ENCODE data around the gene SP1. TPM values are rescaled to one million over a fixed set of nuclear protein-coding genes. Genes with fewer than 3 reads are reported as not detected.

The SP1 gene
- total RNA-seq, 2 experiments from 2014 or later, result 72.2 to 76.5 TPM

DNA sequence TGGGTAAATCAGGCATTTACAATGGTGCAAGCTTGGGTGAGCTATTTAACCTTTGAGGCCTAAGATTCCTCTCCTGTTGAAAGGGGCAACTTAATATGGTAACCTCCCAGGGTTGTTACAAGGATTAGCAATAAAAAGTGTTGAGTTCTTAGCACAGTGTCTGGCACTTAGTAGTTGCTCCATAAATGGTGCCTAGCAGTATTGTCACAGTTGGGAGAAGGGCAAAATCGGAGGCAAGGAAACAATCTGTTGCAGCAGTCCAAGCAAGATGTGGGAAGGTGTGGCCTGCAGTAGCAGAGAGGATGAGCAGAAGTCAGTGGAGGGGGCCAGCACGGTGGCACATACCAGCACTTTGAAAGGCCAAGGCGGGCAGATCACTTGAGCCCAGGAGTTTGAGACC is 36.5 kb upstream of the SP1 start:
- no peak overlapping the region for H3K27ac Mint-ChIP-seq

DNA sequence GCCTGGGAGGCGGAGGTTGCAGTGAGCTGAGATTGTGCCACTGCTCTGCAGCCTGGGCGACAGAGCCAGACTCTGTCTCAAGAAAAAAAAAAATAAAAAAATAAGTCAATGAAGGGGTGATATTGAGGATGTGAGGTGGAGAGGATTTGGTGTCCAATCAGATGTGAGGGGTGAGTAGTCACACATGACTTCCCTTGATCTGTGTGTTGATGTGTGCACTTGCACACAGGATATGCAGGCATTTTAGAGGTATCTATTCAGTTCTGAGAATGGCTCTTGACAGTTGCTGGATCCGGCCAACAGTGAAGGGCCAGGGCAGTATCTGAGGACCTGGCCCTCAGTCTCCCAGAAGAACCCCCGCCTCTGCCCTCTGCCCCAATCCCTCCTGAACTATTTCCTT is 36.0 kb upstream of the SP1 start:
- no peaks in the 10 kb centered on the region for H3K9me3 Mint-ChIP-seq (ENCODE audit: insufficient read depth)
- H3K36me3 Mint-ChIP-seq (ENCODE audit: low read depth), result no peaks in the 10 kb centered on the region
- POLR2A ChIA-PET, result interaction anchor here (1.0 to 3.3 kb wide), 5 partner anchors 16 to 97 kb away, joined by 3 to 38 read pairs (median 5); partner anchors contain the start of gene AAAS
- peaks cover 17% of the 10 kb centered on the region for H3K4me1 Mint-ChIP-seq (ENCODE audit: low read depth)
- CTCF ChIA-PET, result interaction anchor here (1.1 to 7.1 kb wide), 9 partner anchors 10 to 278 kb away, joined by 3 to 290 read pairs (median 10); partner anchors contain the start of genes AAAS and PFDN5
- peaks cover 12% of the 10 kb centered on the region for H3K27me3 Mint-ChIP-seq (ENCODE audit: low read depth)
- ATAC-seq (no peak), DNase-seq (no peak)
- H3K4me3 Mint-ChIP-seq, result peak overlapping the region; percentile 42
- peak overlapping the region; percentile 65 for H3K27ac Mint-ChIP-seq

More for the DNA sequence above, 36.5 kb upstream of the SP1 start:
- no peaks in the 10 kb centered on the region for H3K9me3 Mint-ChIP-seq (ENCODE audit: insufficient read depth)
- no peaks in the 10 kb centered on the region for H3K36me3 Mint-ChIP-seq (ENCODE audit: low read depth)
- ChIA-PET POLR2A (interaction anchor here (1.6 to 3.3 kb wide), 2 partner anchors 15 to 19 kb away, joined by 5 to 38 read pairs; no protein-coding TSS in a partner anchor), CTCF (interaction anchor here (0.8 to 7.1 kb wide), 6 partner anchors 10 to 277 kb away, joined by 3 to 290 read pairs (median 20); partner anchors contain the start of gene AAAS)
- no peak for DNase-seq
- peaks cover 17% of the 10 kb centered on the region for H3K4me1 Mint-ChIP-seq (ENCODE audit: low read depth)
- H3K4me3 Mint-ChIP-seq, result no peak overlapping the region
- no peak for ATAC-seq
- peaks cover 14% of the 10 kb centered on the region for H3K27me3 Mint-ChIP-seq (ENCODE audit: low read depth)

GRCh38 chr12:53344487-53344823 is 35.5 kb upstream of the SP1 start:
- Mint-ChIP-seq H3K27ac (peak overlapping the region; percentile 65), H3K36me3 (ENCODE audit: low read depth) (no peaks in the 10 kb centered on the region)
- POLR2A ChIA-PET, result interaction anchor here (0.5 to 3.3 kb wide), 8 partner anchors 12 to 96 kb away, joined by 3 to 38 read pairs (median 4); partner anchors contain the start of genes AAAS and SP1

GRCh38 chr12:53344824-53345485 is 35.0 kb upstream of the SP1 start:
- peaks cover 17% of the 10 kb centered on the region for H3K4me1 Mint-ChIP-seq (ENCODE audit: low read depth)
- no peaks in the 10 kb centered on the region for H3K9me3 Mint-ChIP-seq (ENCODE audit: insufficient read depth)
- peak; percentile 78 for DNase-seq
- peak; percentile 85 for ATAC-seq
- H3K27me3 Mint-ChIP-seq (ENCODE audit: low read depth), result peaks cover 9% of the 10 kb centered on the region
- no peaks in the 10 kb centered on the region for H3K36me3 Mint-ChIP-seq (ENCODE audit: low read depth)
- POLR2A ChIA-PET, result interaction anchor here (0.5 to 3.3 kb wide), 11 partner anchors 9 to 243 kb away, joined by 3 to 38 read pairs (median 4); partner anchors contain the start of genes AAAS, SP1 and SP7
- H3K27ac Mint-ChIP-seq, result peak overlapping the region; percentile 91
- H3K4me3 Mint-ChIP-seq, result peak overlapping the region; percentile 92
- CTCF ChIA-PET, result interaction anchor here (0.7 to 7.1 kb wide), 39 partner anchors 9 to 279 kb away, joined by 3 to 290 read pairs (median 5); partner anchors contain the start of genes AAAS, AMHR2, CSAD and ESPL1

More at GRCh38 chr12:53344487-53344823, 35.5 kb upstream of the SP1 start:
- H3K4me3 Mint-ChIP-seq, result peak overlapping the region; percentile 42
- CTCF ChIA-PET, result interaction anchor here (0.7 to 7.1 kb wide), 35 partner anchors 9 to 278 kb away, joined by 3 to 290 read pairs (median 5); partner anchors contain the start of genes AAAS, AMHR2, CSAD and ESPL1
- ATAC-seq (peak; percentile 3), DNase-seq (no peak)
- H3K27me3 Mint-ChIP-seq (ENCODE audit: low read depth), result peaks cover 12% of the 10 kb centered on the region
- H3K4me1 Mint-ChIP-seq (ENCODE audit: low read depth), result peaks cover 17% of the 10 kb centered on the region
- H3K9me3 Mint-ChIP-seq (ENCODE audit: insufficient read depth), result no peaks in the 10 kb centered on the region

DNA sequence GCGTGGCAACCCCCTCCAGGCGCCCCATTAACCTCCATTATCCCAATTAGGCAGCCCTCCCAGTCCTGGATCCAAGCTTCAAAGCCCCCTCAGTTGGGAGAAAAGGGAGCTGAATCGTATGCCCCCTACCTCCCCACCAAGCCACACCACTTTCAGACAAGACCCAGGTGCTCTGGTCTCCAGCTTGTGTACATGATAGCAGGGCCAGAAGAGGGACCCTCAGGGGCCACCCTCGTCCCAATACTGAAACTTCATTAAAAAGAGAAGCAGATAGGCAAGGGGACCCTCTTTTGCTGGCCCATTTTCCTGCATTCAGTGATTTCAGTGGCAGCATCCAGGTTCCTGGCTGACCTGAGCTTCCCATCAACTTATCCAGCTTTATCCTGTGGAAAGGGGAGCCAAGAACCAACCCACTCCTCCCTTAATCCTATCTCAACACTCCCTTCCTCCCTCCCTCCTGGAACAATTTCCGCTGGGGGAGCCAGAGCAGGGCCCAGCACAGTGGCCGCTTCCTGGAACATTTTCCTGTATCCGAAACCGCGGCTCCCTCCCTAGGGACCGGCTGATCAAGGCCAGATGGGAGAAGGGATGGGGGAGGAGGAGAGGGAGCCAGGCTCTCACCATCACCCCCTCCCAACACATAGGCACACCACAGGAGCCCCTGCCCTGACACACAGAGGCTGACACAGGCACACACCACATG is 34.3 kb upstream of the SP1 start:
- Mint-ChIP-seq H3K27me3 (ENCODE audit: low read depth) (peaks cover 7% of the 10 kb centered on the region), H3K36me3 (ENCODE audit: low read depth) (no peaks in the 10 kb centered on the region), H3K9me3 (ENCODE audit: insufficient read depth) (no peaks in the 10 kb centered on the region), H3K4me3 (peak overlapping the region; percentile 92), H3K27ac (no peak overlapping the region), H3K4me1 (ENCODE audit: low read depth) (peaks cover 17% of the 10 kb centered on the region)
- POLR2A ChIA-PET, result interaction anchor here (0.6 to 3.3 kb wide), 9 partner anchors 10 to 243 kb away, joined by 3 to 38 read pairs (median 4); partner anchors contain the start of genes AAAS, SP1 and SP7
- DNase-seq, result no peak
- peak; percentile 9 for ATAC-seq
- CTCF ChIA-PET, result interaction anchor here (0.8 to 7.1 kb wide), 34 partner anchors 8 to 279 kb away, joined by 3 to 290 read pairs (median 5); partner anchors contain the start of genes AAAS, AMHR2, ESPL1 and MYG1

DNA sequence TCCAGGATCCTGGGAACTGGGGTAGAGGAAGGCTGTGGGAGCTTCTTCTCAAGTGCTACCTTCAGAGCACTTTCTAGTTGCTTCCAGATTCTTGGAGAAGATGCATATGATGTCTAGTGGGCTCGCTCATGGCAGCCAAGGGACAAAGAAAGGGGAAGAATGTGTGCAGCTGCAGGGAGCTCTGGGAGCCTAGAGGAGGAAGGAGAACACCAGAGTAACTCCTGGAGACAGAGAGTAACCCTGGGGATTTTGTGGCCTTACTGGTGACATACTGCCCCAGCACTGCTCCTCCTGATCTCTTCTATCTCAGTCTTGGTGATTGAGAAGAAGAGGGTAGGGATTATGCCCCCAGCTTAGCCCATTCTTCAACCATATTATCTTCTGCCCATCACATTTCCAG is 33.5 kb upstream of the SP1 start:
- CTCF ChIA-PET, result interaction anchor here (2.5 to 7.1 kb wide), 4 partner anchors 20 to 186 kb away, joined by 12 to 290 read pairs (median 28); partner anchors contain the start of genes AAAS and NPFF
- Mint-ChIP-seq H3K27ac (no peak overlapping the region), H3K4me3 (no peak overlapping the region)

GRCh38 chr12:53347905-53348304 is 32.1 kb upstream of the SP1 start:
- Mint-ChIP-seq H3K27ac (no peak overlapping the region), H3K27me3 (ENCODE audit: low read depth) (no peaks in the 10 kb centered on the region), H3K36me3 (ENCODE audit: low read depth) (no peaks in the 10 kb centered on the region), H3K4me1 (ENCODE audit: low read depth) (peaks cover 24% of the 10 kb centered on the region), H3K4me3 (no peak overlapping the region), H3K9me3 (ENCODE audit: insufficient read depth) (no peaks in the 10 kb centered on the region)
- ATAC-seq, result no peak
- CTCF ChIA-PET, result interaction anchor here (0.8 to 7.1 kb wide), 4 partner anchors 10 to 73 kb away, joined by 5 to 290 read pairs (median 8); partner anchors contain the start of gene AAAS
- POLR2A ChIA-PET, result interaction anchor here (0.7 to 1.4 kb wide), 2 partner anchors 7 to 26 kb away, joined by 3 read pairs; partner anchors contain the start of gene AAAS
- no peak for DNase-seq

More for the DNA sequence above, 33.5 kb upstream of the SP1 start:
- POLR2A ChIA-PET, result interaction anchor here (1.4 kb wide), 1 partner anchor 11 kb away, joined by 4 read pairs; the partner anchor contains the start of gene SP7
- ATAC-seq (no peak), DNase-seq (no peak)
- Mint-ChIP-seq H3K9me3 (ENCODE audit: insufficient read depth) (no peaks in the 10 kb centered on the region), H3K27me3 (ENCODE audit: low read depth) (peaks cover 3% of the 10 kb centered on the region), H3K4me1 (ENCODE audit: low read depth) (peaks cover 17% of the 10 kb centered on the region), H3K36me3 (ENCODE audit: low read depth) (no peaks in the 10 kb centered on the region)

- DNase-seq, result peak; percentile 92
Measured at GRCh38 chr12:53352331-53353256, 27.4 kb upstream of the SP1 start.

DNA sequence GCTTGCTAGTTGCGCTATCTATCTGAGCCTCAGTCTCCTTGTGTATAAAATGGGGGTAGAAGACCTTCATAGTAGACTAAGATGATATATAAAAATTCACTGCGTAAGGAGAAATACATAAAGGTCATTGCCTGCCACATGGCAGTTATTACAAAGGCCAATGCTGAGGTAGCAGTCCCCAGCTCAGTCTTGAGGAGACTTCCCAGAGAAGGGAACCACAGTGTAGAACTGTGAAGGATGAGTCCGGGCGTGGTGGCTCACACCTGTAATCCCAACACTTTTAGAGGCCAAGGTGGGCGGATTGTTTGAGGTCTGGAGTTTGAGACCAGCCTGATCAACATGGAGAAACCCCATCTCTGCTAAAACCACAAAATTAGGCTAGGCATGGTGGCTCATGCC is 26.7 kb upstream of the SP1 start:
- no peak for ATAC-seq
- Mint-ChIP-seq H3K27ac (no peak overlapping the region), H3K36me3 (ENCODE audit: low read depth) (no peaks in the 10 kb centered on the region), H3K9me3 (ENCODE audit: insufficient read depth) (no peaks in the 10 kb centered on the region), H3K27me3 (ENCODE audit: low read depth) (no peaks in the 10 kb centered on the region), H3K4me1 (ENCODE audit: low read depth) (peaks cover 9% of the 10 kb centered on the region), H3K4me3 (no peak overlapping the region)
- DNase-seq, result no peak
- ChIA-PET CTCF (interaction anchor here (0.8 to 8.3 kb wide), 25 partner anchors 9 to 250 kb away, joined by 3 to 171 read pairs (median 15); partner anchors contain the start of genes AAAS, AMHR2, NPFF and SOAT2), POLR2A (interaction anchor here (0.7 to 1.5 kb wide), 2 partner anchors 68 to 87 kb away, joined by 3 to 4 read pairs; no protein-coding TSS in a partner anchor)

More at GRCh38 chr12:53352331-53353256, 27.4 kb upstream of the SP1 start:
- peaks cover 9% of the 10 kb centered on the region for H3K4me1 Mint-ChIP-seq (ENCODE audit: low read depth)
- no peaks in the 10 kb centered on the region for H3K36me3 Mint-ChIP-seq (ENCODE audit: low read depth)
- ChIA-PET POLR2A (interaction anchor here (0.6 to 1.5 kb wide), 9 partner anchors 25 to 88 kb away, joined by 3 to 12 read pairs (median 4); no protein-coding TSS in a partner anchor), CTCF (interaction anchor here (0.6 to 8.3 kb wide), 60 partner anchors 8 to 286 kb away, joined by 3 to 171 read pairs (median 5); partner anchors contain the start of genes AAAS, AMHR2, NPFF and PRR13)
- peak overlapping the region; percentile 23 for H3K27ac Mint-ChIP-seq
- H3K9me3 Mint-ChIP-seq (ENCODE audit: insufficient read depth), result no peaks in the 10 kb centered on the region
- H3K27me3 Mint-ChIP-seq (ENCODE audit: low read depth), result no peaks in the 10 kb centered on the region
- H3K4me3 Mint-ChIP-seq, result no peak overlapping the region
- peak; percentile 99 for ATAC-seq

GRCh38 chr12:53355121-53355520 is 24.9 kb upstream of the SP1 start:
- no peak overlapping the region for H3K27ac Mint-ChIP-seq
- H3K4me3 Mint-ChIP-seq, result no peak overlapping the region
- no peak for ATAC-seq
- H3K36me3 Mint-ChIP-seq (ENCODE audit: low read depth), result no peaks in the 10 kb centered on the region
- POLR2A ChIA-PET, result no interaction called here
- peaks cover 9% of the 10 kb centered on the region for H3K4me1 Mint-ChIP-seq (ENCODE audit: low read depth)
- CTCF ChIA-PET, result interaction anchor here (1.0 to 8.3 kb wide), 5 partner anchors 11 to 153 kb away, joined by 3 to 171 read pairs (median 33); partner anchors contain the start of gene AMHR2
- H3K9me3 Mint-ChIP-seq (ENCODE audit: insufficient read depth), result no peaks in the 10 kb centered on the region
- DNase-seq, result no peak
- H3K27me3 Mint-ChIP-seq (ENCODE audit: low read depth), result no peaks in the 10 kb centered on the region

All from activated CD8-positive, alpha-beta T cell treated with anti-CD3 and anti-CD28 coated beads, Interleukin-2, amount 10 ng/mL, durations not matched to agents 7 days and 5 days (primary cell).